ENCODE measurements around the gene GEMIN5.

DNA sequence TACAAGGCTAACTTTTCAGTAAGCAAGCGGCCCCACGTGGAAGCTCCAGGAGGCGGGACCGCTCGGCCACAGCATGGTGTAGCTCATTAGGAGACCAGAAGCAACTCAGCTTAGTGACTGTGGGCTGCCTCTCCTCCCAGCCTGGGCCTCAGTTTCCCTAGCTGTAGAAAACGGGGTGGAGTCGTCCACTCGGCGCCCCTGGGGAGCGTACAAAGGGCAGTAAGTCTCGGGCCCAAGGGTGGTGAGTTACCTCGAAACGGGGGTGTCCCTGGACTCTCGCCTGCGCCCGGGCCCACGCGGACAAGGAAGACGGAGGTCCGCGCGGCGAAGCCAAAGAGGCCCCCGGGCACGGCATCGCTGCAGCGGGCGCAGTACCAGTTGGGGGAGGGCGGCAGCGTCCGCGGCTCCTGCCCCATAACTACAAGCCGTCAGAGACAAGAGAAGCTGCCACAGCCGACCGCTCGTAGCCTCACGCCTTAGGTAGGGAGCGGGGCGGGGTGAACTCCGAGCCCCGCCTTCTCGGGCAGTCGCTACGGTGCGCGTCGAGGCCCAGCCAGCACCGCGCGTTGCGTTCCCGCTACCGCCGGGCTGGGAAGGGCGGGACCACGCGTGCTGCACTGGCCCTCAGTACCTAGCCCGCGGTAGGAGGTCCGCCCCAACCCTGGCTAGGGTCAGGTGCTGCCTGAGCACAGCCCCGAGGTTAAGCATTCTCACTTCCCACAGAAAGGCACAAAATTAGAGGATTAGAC, at the start of gene GEMIN5:
- no peak for TF ChIP-seq CTCF (IDR thresholded peaks at IDR 0.05)
- peak; percentile 69 for TF ChIP-seq POLR2AphosphoS5 (IDR thresholded peaks at IDR 0.05; ENCODE audit: low read depth, low read length)
- no peak for TF ChIP-seq TCF7L2 (IDR thresholded peaks at IDR 0.05; ENCODE audit: low read depth, low read length)

Data from Panc1 (cell line).